Urinary bladder (tissue), 4 donors: Measurements from ENCODE around the gene ADGRD1. TPM values are rescaled to one million over a fixed set of nuclear protein-coding genes. Genes with fewer than 3 reads are reported as not detected.
A peak's percentile ranks its signal among the peaks of the same experiment; 100 is the strongest.

ENCODE experiments used
- DNase-seq: peaks from one replicate; pipeline ENCODE4 v3.0.0-alpha.2; 2015; ENCODE audit errors: extremely low spot score
- H3K27ac ChIP-seq: one replicate; pipeline ENCODE4 v1.5.1; 2013; ENCODE audit warnings: low read depth, mild to moderate bottlenecking, moderate library complexity
- H3K36me3 ChIP-seq: one replicate; pipeline ENCODE4 v1.6.1; 2013; ENCODE audit warnings: mild to moderate bottlenecking, moderate library complexity; ENCODE audit not compliant: insufficient read depth
- H3K4me1 ChIP-seq: one replicate; pipeline ENCODE4 v1.6.1; 2013; ENCODE audit warnings: mild to moderate bottlenecking, moderate library complexity; ENCODE audit not compliant: insufficient read depth
- H3K4me3 ChIP-seq: one replicate; pipeline ENCODE4 v1.5.1; 2013; ENCODE audit warnings: low read depth, low read length
- WGBS: extraction: QIAGEN DNeasy Blood & Tissue Kit; methylation state at CpG from one replicate; pipeline ENCODE4 v1.1.7; 2013; 5-methylcytosine and 5-hydroxymethylcytosine counted together
- polyA plus RNA-seq: library from polyadenylated mRNA; stranded (reverse); fragments of 200-250 nt; gene quantifications from one replicate; pipeline ENCODE4 v1.2.3, GENCODE V29; 2013
- total RNA-seq: library from RNA; depleted of rRNA; stranded (reverse); fragments of >200 nt; gene quantifications from one replicate; pipeline ENCODE4 v1.2.3, GENCODE V29; 2014
- donor health status: healthy with polysubstance abuse.
- donor health status: healthy.

The ADGRD1 gene
- total and polyA plus RNA-seq, 2 donors: 60.1 to 62.3 TPM

DNA sequence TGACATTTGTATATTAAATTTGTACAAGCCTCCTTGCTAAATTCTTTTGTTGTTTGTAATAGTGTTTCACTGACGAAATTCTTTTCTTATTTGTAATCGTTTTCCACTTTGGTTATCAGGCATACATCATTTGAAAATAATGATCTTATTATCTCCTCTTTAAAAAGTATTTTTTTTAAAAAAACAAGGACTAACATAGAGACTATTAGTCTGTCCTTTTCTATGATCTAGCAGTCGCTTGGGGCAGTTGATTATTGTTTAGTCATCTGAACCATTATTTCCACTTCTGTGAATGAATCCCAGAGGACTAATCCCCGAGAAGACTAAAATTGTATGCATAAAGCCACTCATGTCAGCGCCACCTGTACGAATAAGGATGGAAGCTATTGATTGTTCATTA is 11.5 kb downstream of the ADGRD1 start:
- no peak for DNase-seq
- no peak overlapping the region for H3K27ac ChIP-seq
- H3K4me1 ChIP-seq: no peaks in the 10 kb centered on the region
- 57% methylated on average over 6 of the region's 6 CpGs for WGBS
- no peak overlapping the region for H3K4me3 ChIP-seq
- no peaks in the 10 kb centered on the region for H3K36me3 ChIP-seq

DNA sequence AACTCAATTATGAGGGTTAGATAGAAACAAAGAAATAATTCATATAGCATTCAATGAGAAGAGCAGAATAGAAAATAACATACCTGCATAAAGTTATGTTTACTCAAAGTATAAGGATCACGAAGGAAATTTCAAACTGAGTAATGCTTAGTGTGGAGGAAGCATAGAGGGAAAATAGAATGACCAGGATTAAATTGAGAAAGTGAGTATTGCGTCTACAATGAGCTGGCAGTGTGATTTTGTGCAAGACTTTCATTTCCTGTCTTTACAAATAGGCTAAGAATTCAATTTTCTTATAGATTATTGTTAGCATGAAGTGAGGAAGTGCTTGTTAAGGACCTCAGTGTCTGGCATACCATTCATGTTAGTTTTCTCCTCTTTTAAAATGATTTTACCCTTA is 12.0 kb downstream of the ADGRD1 start:
- H3K4me1 ChIP-seq: no peaks in the 10 kb centered on the region
- WGBS: 69% methylated on average over 2 of the region's 2 CpGs
- no peaks in the 10 kb centered on the region for H3K36me3 ChIP-seq
- H3K4me3 ChIP-seq: no peak overlapping the region
- no peak for DNase-seq
- no peak overlapping the region for H3K27ac ChIP-seq

DNA sequence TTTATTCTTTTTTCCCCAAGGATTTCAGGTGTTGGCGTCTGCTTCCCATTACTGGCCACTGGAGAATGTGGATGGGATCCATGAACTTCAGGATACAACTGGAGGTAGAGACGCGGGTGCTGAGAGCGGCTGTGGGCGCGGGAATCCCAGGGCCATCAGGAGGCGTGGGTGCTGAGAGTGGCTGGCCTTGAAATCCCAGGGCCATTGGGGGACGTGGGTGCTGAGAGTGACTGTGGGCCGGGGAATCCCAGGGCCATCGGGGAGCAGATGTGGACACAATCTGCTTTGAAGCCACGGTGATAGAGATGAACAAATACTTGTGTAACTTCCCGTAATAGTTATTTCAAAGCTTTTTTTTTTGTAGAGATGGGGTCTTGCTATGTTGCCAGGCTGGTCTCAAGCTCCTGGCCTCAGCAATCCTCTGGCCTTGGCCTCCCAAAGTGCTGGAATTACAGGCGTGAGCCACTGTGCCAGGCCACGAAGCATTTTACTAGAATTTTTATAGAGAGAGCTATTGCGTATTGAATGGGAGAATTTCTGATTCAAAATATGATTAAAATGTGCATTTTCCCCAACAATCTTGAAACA is 12.8 kb downstream of the ADGRD1 start:
- no peak for DNase-seq

DNA sequence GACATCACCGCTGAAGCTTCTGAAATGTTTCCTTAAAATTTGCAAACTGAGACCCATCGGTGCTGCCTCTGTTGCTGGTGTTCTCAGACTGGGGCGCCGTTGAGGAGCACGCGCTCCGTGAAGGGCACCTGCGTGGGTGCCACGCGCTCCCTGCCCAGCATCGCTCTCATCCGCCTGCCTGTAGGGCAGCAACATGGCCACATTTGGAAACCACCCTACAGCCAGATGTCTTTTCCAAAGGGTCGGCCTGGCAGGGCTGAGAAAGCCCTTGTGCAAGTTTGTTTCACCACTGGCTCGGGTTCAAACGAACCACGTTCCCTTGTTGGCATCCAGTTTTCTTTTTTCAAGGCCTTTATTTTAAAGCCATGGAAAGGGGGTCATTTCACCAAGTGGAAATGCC is 13.9 kb downstream of the ADGRD1 start:
- WGBS: 94% methylated on average over 16 of the region's 16 CpGs
- Histone ChIP-seq H3K4me1 (no peaks in the 10 kb centered on the region), H3K4me3 (no peak overlapping the region), H3K36me3 (no peaks in the 10 kb centered on the region), H3K27ac (no peak overlapping the region)
- no peak for DNase-seq

More for the DNA sequence above, 12.8 kb downstream of the ADGRD1 start:
- Histone ChIP-seq H3K36me3 (no peaks in the 10 kb centered on the region), H3K27ac (no peak overlapping the region), H3K4me3 (no peak overlapping the region), H3K4me1 (no peaks in the 10 kb centered on the region)
- WGBS: 94% methylated on average over 15 of the region's 15 CpGs

DNA sequence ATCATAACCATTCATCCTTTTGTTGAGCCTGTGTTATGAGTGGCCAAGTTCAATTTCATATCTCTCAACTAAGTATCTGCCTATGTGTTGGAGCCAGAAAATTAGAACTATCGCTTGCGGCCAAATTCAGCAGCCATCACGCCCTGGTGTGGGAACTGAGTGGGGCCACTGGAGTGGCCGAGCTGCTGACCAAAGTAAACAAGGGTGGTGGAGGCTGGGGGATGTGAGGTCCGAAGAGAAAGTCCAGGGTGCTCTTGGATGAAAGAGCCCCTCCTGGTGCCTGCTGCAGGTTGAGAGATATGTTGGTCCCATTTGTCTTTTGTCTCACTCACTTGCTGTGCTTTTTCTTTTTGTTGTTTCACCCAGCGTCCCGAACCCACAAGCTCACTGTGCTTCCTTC is 14.9 kb downstream of the ADGRD1 start:
- WGBS: 96% methylated on average over 7 of the region's 7 CpGs

DNA sequence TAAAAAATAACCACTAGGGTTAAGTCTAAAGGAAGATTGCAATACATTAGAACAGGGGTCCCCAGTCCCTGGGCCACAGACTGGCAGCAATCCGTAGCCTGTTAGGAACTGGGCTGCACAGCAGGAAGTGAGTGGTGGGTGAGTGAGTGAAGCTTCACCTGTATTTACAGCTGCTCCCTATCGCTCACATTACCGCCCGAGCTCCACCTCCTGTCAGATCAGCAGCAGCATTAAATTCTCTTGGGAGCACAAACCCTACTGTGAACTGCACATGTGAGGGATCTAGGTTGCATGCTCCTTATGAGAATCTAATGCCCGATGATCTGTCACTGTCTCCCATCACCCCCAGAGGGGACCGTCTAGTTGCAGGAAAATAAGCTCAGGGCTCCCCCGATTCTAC is 15.5 kb downstream of the ADGRD1 start:
- no peak for DNase-seq
- 90% methylated on average over 7 of the region's 7 CpGs for WGBS
- H3K36me3 ChIP-seq: no peaks in the 10 kb centered on the region
- no peak overlapping the region for H3K4me3 ChIP-seq
- H3K4me1 ChIP-seq: no peaks in the 10 kb centered on the region
- no peak overlapping the region for H3K27ac ChIP-seq

More for the DNA sequence above, 14.9 kb downstream of the ADGRD1 start:
- no peaks in the 10 kb centered on the region for H3K36me3 ChIP-seq
- H3K27ac ChIP-seq: no peak overlapping the region
- H3K4me3 ChIP-seq: no peak overlapping the region
- no peak for DNase-seq
- H3K4me1 ChIP-seq: no peaks in the 10 kb centered on the region

DNA sequence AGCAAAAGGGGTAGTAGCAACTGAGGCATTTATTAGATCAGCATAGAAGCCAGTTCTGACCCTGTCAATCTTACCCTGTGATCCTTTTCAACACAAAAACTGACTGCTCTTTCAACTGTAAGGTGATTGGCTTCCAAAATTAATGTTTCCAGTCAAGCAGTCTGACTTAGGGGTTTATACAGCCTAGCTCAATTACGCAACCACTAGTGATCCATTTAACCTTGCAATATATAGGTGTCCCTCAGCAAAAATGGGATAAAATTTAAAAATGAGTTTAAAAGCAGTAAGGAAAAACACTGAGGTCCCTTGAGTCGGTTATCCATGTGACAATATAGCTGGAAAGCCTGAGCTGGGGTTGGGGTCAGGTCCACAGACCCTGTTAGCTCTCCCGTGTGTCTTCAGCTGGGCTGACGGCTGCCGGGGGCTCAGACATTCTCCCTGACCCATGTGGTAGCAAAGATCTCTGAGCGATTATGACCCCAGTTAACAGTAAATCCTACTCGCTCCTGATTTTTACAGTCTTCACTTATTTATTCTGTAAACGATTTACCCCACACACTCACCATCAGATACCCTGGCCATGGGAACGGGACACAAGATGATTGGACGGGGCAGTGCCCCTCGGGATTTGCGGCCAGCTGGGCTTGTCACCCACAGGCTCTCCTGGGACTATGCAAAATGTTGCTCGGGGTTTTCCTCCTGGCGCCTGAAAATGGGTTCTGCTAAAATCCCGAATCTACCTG is 16.6 kb downstream of the ADGRD1 start:
- no peak overlapping the region for H3K27ac ChIP-seq
- H3K4me1 ChIP-seq: no peaks in the 10 kb centered on the region
- DNase-seq: no peak
- 76% methylated on average over 15 of the region's 15 CpGs for WGBS
- no peak overlapping the region for H3K4me3 ChIP-seq
- H3K36me3 ChIP-seq: no peaks in the 10 kb centered on the region

DNA sequence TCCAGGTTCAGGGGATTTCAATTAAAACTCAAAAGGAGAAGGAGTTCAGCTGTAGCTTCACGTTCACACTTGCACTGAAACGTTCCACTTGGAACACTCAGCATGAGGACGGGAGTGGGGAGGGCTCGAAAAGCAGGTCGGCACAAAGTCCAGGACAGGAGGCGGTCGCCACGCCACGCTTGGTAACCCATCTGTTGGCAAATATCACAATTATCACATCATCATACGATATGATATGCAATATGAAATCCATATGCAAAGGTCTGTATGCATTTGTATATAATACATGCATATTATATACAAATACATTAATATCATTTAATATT is 17.2 kb downstream of the ADGRD1 start:
- H3K36me3 ChIP-seq: no peaks in the 10 kb centered on the region
- no peak for DNase-seq
- 93% methylated on average over 10 of the region's 10 CpGs for WGBS
- H3K4me3 ChIP-seq: no peak overlapping the region
- H3K4me1 ChIP-seq: no peaks in the 10 kb centered on the region
- no peak overlapping the region for H3K27ac ChIP-seq

DNA sequence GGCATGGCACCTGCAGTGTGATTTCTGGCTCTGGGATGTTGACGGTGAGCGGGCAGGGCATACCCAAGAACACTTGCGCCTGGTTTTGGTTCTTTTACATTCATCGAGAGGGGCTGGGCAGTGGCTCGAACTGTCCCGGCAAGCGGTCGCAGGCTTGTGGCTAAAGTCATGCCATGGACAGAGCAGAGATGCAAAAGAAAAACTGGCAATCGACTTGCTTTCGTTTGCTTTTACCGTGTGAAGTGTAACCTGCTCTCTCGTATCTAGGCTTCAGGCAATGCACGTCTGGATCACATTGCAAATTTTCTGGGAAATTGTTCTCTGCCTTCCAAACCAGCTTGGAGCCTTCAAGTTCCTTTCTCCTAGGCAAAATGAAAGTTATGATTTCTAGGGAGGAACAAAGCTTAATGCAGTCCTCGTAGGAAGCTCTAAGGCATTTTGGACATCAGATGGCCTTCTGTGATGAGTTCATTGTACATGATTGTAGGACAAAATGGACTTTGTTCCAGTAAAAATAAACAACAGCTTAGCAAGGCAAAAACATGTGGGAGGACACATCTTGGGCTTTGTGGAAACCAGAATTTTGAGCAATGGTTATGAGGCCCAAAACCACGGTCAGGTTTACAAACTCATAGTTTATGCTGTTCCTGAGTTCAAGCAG is 18.3 kb downstream of the ADGRD1 start:
- DNase-seq: no peak
- no peaks in the 10 kb centered on the region for H3K4me1 ChIP-seq
- H3K36me3 ChIP-seq: no peaks in the 10 kb centered on the region
- H3K4me3 ChIP-seq: no peak overlapping the region
- H3K27ac ChIP-seq: peak overlapping the region; percentile 53
- 72% methylated on average over 15 of the region's 15 CpGs for WGBS

DNA sequence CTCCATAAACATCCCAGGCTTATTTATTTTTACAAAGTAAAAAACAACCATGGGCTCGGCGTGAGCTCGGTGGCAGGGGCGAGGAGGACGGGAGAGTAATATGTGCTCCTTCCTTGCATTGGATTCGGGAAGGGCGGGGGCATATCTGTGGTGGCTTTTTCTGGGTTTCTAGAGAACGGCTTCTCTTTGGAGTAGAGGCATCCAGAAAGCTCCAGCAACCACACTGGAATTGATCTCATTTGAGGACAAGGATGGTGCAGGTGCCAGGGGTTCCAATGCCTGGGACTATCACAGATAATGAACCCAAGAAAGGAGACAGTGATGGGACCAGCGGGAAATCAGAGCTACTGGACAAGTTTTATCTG is 18.9 kb downstream of the ADGRD1 start:
- Histone ChIP-seq H3K36me3 (no peaks in the 10 kb centered on the region), H3K27ac (peak overlapping the region; percentile 47), H3K4me1 (no peaks in the 10 kb centered on the region), H3K4me3 (no peak overlapping the region)
- no peak for DNase-seq
- WGBS: 69% methylated on average over 9 of the region's 9 CpGs

DNA sequence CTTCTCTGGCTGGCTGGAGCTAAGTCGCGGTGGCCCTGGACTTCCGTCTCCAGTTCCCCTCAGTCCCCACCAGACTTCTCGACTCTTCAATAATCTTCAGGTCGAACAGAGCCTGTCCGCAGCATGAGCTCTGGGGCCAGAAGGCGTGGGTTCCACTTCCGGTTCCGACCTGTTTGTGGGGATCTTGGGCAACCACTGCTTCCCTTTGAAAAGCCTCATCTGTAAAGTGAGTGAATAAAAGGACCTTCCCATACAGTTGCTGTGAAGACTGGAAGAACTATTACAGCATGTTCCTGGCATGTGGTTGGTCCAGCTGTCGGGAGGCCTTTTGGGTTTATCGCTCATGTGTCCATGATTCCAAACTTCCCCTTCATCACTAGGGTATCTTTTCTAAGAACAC is 19.4 kb downstream of the ADGRD1 start:
- WGBS: 88% methylated on average over 11 of the region's 11 CpGs
- H3K27ac ChIP-seq: peak overlapping the region; percentile 43

DNA sequence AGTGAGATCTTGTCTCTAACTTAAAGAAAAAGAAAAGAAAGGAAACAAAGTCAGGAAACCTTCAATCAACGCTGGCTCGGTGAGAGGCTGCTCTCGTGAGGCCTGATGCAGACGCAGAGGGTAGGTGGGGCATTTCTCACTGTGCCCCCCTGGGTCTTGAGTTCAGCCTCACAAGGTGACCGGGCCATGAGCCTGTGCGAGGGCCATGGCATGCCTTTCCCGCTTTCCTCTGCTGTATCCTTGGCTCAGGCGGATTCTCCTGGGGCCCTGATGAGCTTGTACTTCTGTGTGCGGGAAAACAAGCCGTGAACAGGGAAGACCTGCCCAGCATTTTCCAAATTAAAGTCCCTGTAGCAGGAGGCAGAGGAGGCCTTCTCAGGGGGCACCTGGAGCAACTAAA is 20.2 kb downstream of the ADGRD1 start:
- H3K4me1 ChIP-seq: no peaks in the 10 kb centered on the region
- H3K4me3 ChIP-seq: no peak overlapping the region
- no peak for DNase-seq
- WGBS: 93% methylated on average over 10 of the region's 10 CpGs
- H3K27ac ChIP-seq: no peak overlapping the region
- H3K36me3 ChIP-seq: no peaks in the 10 kb centered on the region

More for the DNA sequence above, 19.4 kb downstream of the ADGRD1 start:
- H3K36me3 ChIP-seq: no peaks in the 10 kb centered on the region
- DNase-seq: no peak
- H3K4me3 ChIP-seq: no peak overlapping the region
- H3K4me1 ChIP-seq: no peaks in the 10 kb centered on the region

DNA sequence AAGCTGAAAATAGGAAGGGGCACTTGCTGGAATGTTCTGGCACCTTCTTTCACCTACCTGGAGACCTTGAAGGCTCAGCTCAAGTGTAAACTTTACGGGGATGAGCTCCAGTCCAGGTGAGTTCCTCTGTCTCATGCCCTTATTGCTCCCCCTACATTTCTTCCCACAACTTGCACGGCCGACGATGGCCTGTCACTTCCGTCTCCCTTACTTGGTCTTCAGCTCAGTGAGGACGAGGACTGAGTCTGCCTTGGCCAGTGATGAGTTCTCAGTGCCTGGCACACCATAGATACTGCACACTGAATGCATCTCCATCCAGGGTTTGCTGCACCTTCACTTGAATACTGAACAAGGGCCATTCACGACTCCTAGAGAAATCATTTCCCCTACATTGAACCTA is 21.4 kb downstream of the ADGRD1 start:
- no peak for DNase-seq
- H3K27ac ChIP-seq: no peak overlapping the region
- 71% methylated on average over 7 of the region's 7 CpGs for WGBS
- H3K4me3 ChIP-seq: no peak overlapping the region
- H3K4me1 ChIP-seq: no peaks in the 10 kb centered on the region
- H3K36me3 ChIP-seq: no peaks in the 10 kb centered on the region

DNA sequence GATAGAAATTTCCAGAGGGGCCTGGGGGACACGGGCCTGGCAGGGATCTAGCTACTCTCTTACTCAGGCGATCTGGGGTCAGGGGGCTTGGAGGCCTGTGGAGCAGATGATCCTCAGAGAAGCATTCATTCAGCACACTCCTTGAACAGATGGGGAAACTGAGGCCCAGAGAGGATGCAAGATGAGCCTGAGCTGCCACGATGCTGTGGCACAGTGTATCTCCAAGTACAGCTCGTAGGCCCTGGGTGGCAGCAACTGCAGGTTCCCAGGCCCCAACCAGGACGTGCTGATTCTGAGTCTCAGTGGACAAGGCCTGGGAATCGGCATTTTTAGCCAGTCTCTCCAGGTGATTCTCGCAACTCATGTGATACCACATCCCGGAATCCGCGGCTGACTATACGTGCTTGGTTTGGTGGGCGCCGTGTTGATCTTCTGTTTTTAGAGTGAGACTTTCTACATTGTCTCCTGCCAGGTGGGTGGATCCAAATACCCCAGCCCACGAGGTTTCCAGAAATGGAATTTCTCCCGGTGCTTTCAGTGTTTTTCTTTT is 22.5 kb downstream of the ADGRD1 start:
- H3K4me1 ChIP-seq: no peaks in the 10 kb centered on the region
- H3K4me3 ChIP-seq: no peak overlapping the region
- DNase-seq: no peak
- H3K27ac ChIP-seq: no peak overlapping the region
- WGBS: 86% methylated on average over 15 of the region's 15 CpGs
- H3K36me3 ChIP-seq: no peaks in the 10 kb centered on the region
